ENCODE measurements around the gene ZNF101. TPM values are rescaled to one million over a fixed set of nuclear protein-coding genes. Genes with fewer than 3 reads are reported as not detected.
"Not testable (repeated sequence)": the region's sequence is repeated elsewhere in the genome, so short reads cannot be mapped to it uniquely, and the experiment has no call there.

ZNF101 gene
- total RNA-seq, 2 donors from 2014 or later = 13.9 to 15.9 TPM

DNA sequence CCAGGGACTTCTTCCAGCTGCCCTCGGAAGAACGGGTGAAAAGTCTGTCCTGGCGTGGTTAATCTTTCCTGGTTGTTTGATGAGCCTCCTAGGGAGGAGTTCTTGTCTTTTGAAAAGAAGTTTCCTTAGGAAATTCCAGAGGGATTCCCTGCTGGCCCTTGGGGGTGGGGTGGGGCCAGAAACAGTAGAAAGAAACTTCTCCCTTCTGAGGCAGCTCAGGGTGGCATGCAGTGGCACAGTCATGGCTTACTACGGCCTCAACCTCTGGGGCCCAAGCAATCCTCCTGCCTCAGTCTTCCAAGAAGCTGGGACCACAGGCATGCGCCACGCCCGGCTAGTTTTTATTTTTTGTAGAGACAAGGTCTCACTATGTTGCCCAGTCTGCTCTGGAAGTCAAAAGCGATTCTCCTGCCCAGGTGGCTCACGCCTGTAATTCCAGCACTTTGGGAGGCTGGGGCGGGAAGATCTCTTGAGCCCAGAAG lies 1.5 kb downstream of the ZNF101 start:
- no peaks in the 10 kb centered on the region for H3K27me3 ChIP-seq
- H3K27ac ChIP-seq = no peak overlapping the region
- H3K9me3 ChIP-seq = no peaks in the 10 kb centered on the region
- H3K4me3 ChIP-seq = peak overlapping the region; percentile 79
- no peak overlapping the region for H3K9ac ChIP-seq (ENCODE audit: low read depth in 2 of 2, low read length in 2 of 2)
- intact Hi-C loops (cut with DNase I) = no loop called here
- TF ChIP-seq, protein P1, sequence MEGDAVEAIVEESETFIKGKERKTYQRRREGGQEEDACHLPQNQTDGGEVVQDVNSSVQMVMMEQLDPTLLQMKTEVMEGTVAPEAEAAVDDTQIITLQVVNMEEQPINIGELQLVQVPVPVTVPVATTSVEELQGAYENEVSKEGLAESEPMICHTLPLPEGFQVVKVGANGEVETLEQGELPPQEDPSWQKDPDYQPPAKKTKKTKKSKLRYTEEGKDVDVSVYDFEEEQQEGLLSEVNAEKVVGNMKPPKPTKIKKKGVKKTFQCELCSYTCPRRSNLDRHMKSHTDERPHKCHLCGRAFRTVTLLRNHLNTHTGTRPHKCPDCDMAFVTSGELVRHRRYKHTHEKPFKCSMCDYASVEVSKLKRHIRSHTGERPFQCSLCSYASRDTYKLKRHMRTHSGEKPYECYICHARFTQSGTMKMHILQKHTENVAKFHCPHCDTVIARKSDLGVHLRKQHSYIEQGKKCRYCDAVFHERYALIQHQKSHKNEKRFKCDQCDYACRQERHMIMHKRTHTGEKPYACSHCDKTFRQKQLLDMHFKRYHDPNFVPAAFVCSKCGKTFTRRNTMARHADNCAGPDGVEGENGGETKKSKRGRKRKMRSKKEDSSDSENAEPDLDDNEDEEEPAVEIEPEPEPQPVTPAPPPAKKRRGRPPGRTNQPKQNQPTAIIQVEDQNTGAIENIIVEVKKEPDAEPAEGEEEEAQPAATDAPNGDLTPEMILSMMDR (IDR thresholded peaks at IDR 0.05) = no peak
- DNase-seq = peak; percentile 17
- no peaks in the 10 kb centered on the region for H3K36me3 ChIP-seq
- H3K4me1 ChIP-seq = no peaks in the 10 kb centered on the region

DNA sequence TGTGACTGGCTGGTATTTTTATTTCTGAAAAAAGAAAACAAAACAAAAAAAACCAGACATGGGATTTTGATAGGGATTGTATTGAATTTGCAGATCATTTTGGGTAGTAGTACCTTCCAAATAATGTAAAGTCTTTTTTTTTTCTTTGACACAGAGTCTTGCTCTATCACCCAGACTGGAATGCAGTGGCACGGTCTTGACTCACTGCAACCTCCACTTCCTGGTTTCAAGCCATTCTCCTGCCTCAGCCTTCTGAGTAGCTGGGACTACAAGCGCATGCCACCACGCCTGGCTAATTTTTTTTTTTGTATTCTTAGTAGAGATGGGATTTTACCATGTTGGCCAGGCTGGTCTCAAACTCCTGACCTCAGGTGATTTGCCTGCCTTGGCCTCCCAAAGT lies 4.2 kb downstream of the ZNF101 start:
- Histone ChIP-seq H3K27me3 (no peaks in the 10 kb centered on the region), H3K4me3 (no peak overlapping the region), H3K36me3 (no peaks in the 10 kb centered on the region), H3K9me3 (no peaks in the 10 kb centered on the region), H3K9ac (ENCODE audit: low read depth in 2 of 2, low read length in 2 of 2) (no peak overlapping the region), H3K27ac (no peak overlapping the region), H3K4me1 (no peaks in the 10 kb centered on the region)
- intact Hi-C loops (cut with DNase I) = no loop called here
- TF ChIP-seq, protein P1 (IDR thresholded peaks at IDR 0.05) = no peak
- DNase-seq = no peak

DNA sequence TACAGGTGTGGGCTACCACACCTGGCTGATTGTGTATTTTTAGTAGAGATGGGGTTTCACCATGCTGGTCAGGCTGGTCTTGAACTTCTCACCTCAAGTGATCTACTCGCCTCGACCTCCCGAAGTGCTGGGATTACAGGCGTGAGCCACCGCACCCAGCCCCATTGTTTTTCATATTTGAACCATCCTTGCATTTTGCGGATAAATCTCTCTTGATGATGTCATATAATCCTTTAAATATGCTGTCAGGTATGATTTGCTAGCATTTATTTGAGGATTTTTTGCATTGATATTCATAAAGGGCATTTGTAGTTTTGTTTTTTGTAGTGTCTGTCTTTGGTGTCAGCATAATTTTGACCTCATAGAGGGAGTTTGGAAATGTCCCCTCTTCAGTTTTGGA lies 5.7 kb downstream of the ZNF101 start:
- Histone ChIP-seq H3K4me1 (no peaks in the 10 kb centered on the region), H3K27ac (no peak overlapping the region), H3K9ac (ENCODE audit: low read depth in 2 of 2, low read length in 2 of 2) (no peak overlapping the region), H3K27me3 (no peaks in the 10 kb centered on the region), H3K36me3 (peaks cover under 1% of the 10 kb centered on the region), H3K9me3 (no peaks in the 10 kb centered on the region), H3K4me3 (no peak overlapping the region)
- DNase-seq = no peak
- intact Hi-C loops (cut with DNase I) = no loop called here
- TF ChIP-seq, protein P1 (IDR thresholded peaks at IDR 0.05) = no peak

DNA sequence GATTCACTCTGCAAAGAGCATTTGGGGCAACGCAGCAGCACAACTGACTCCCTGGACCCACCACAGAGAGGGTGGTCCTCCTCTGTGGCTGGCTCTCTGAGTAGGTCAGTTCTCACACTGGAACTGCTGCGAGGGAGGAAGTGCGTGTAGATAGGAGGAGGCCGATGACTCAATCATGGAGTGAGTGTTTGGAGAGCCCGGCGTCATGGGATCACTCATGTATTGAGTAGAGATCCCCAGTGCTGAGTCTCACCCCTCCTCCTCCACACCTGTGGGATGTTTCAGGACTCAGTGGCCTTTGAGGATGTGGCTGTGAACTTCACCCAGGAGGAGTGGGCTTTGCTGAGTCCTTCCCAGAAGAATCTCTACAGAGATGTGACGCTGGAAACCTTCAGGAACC lies 8.9 kb downstream of the ZNF101 start:
- DNase-seq = no peak

DNA sequence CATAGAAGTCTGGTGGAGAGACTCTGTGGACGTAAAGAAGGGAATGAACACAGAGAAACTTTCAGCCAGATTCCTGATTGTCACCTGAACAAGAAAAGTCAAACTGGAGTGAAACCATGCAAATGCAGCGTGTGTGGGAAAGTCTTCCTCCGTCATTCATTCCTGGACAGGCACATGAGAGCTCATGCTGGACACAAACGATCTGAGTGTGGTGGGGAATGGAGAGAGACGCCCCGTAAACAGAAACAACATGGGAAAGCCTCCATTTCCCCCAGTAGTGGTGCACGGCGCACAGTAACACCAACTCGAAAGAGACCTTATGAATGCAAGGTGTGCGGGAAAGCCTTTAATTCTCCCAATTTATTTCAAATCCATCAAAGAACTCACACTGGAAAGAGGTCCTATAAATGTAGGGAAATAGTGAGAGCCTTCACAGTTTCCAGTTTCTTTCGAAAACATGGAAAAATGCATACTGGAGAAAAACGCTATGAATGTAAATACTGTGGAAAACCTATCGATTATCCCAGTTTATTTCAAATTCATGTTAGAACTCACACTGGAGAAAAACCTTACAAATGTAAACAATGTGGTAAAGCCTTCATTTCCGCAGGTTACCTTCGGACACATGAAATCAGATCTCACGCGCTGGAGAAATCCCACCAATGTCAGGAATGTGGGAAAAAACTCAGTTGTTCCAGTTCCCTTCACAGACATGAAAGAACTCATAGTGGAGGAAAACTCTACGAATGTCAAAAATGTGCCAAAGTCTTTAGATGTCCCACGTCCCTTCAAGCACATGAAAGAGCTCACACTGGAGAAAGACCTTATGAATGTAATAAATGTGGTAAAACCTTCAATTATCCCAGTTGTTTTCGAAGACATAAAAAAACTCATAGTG lies 10.8 kb downstream of the ZNF101 start:
- no peak overlapping the region for H3K27ac ChIP-seq
- TF ChIP-seq, protein P1 (IDR thresholded peaks at IDR 0.05) = no peak
- no peak for DNase-seq

More for the DNA sequence above, 8.9 kb downstream of the ZNF101 start:
- no peaks in the 10 kb centered on the region for H3K9me3 ChIP-seq
- no peak overlapping the region for H3K27ac ChIP-seq
- peaks cover 6% of the 10 kb centered on the region for H3K36me3 ChIP-seq
- H3K4me1 ChIP-seq = no peaks in the 10 kb centered on the region
- no peak overlapping the region for H3K4me3 ChIP-seq
- H3K9ac ChIP-seq (ENCODE audit: low read depth in 2 of 2, low read length in 2 of 2) = no peak overlapping the region
- TF ChIP-seq, protein P1 (IDR thresholded peaks at IDR 0.05) = no peak
- no peaks in the 10 kb centered on the region for H3K27me3 ChIP-seq
- intact Hi-C loops (cut with DNase I) = no loop called here

DNA sequence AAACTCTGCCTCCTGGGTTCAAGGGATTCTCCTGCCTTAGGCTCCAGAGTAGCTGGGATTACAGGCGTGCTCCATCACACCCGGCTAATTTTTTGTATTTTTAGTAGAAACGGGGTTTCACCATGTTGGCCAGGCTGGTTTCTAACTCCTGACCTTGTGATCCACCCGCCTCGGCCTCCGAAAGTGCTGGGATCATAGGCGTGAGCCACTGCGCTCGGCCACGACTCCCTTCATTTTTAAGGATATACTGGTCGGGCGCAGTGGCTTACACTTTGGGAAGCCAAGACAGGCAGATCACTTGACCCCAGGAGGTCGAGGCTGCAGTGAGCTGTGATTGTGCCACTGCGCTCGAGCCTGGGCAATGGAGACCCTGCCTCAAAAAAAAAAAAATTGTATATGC lies 17.5 kb downstream of the ZNF101 start:
- intact Hi-C loops (cut with DNase I); H3K4me1 ChIP-seq; H3K27ac ChIP-seq; H3K36me3 ChIP-seq; H3K27me3 ChIP-seq; DNase-seq; H3K9me3 ChIP-seq; H3K9ac ChIP-seq (ENCODE audit: low read depth in 2 of 2, low read length in 2 of 2); H3K4me3 ChIP-seq: not testable (repeated sequence)

More for the DNA sequence above, 10.8 kb downstream of the ZNF101 start:
- no peak overlapping the region for H3K9ac ChIP-seq (ENCODE audit: low read depth in 2 of 2, low read length in 2 of 2)
- no peak overlapping the region for H3K4me3 ChIP-seq
- H3K27me3 ChIP-seq = no peaks in the 10 kb centered on the region
- H3K9me3 ChIP-seq = no peaks in the 10 kb centered on the region
- peaks cover 6% of the 10 kb centered on the region for H3K36me3 ChIP-seq
- intact Hi-C loops (cut with DNase I) = no loop called here
- H3K4me1 ChIP-seq = no peaks in the 10 kb centered on the region

Data from colonic mucosa (tissue), 4 donors.